GM18507 (cell line): ENCODE results near the gene JAZF1.
"Not testable (repeated sequence)": the region's sequence is repeated elsewhere in the genome, so short reads cannot be mapped to it uniquely, and the experiment has no call there.

ENCODE experiments used
- DNase-seq: peaks from one replicate; pipeline ENCODE4 v3.0.0; 2011; ENCODE audit warnings: low read depth; ENCODE audit not compliant: insufficient read length; ENCODE audit errors: extremely low spot score
- FAIRE-seq: peaks from 2 replicates; lab custom pipeline; 2011; peaks lifted over from hg19 to GRCh38; lab: Jason Lieb, UNC

The JAZF1 gene

GRCh38 chr7:28029051-28029450 lies 151.5 kb downstream of the JAZF1 start:
- DNase-seq (no peak), FAIRE-seq (no peak)

GRCh38 chr7:28028471-28028870 lies 152.1 kb downstream of the JAZF1 start:
- FAIRE-seq = no peak
- DNase-seq = no peak

GRCh38 chr7:28026237-28026636 lies 154.4 kb downstream of the JAZF1 start:
- FAIRE-seq (no peak), DNase-seq (no peak)

- no peak for FAIRE-seq
- DNase-seq = no peak
Observed at GRCh38 chr7:28024786-28025334, 155.7 kb downstream of the JAZF1 start.

GRCh38 chr7:28020302-28020940 lies 160.2 kb downstream of the JAZF1 start:
- FAIRE-seq = peak; percentile 87
- peak; percentile 42 for DNase-seq

- FAIRE-seq (no peak), DNase-seq (no peak)
Observed at GRCh38 chr7:28018856-28019465, 161.6 kb downstream of the JAZF1 start.

GRCh38 chr7:28018446-28018845 lies 162.1 kb downstream of the JAZF1 start:
- no peak for FAIRE-seq
- no peak for DNase-seq

GRCh38 chr7:28018020-28018419 lies 162.6 kb downstream of the JAZF1 start:
- no peak for DNase-seq
- no peak for FAIRE-seq

GRCh38 chr7:28017372-28017771 lies 163.2 kb downstream of the JAZF1 start:
- DNase-seq = no peak

GRCh38 chr7:28016297-28016696 lies 164.3 kb downstream of the JAZF1 start:
- FAIRE-seq = no peak
- DNase-seq = no peak

More at GRCh38 chr7:28017372-28017771, 163.2 kb downstream of the JAZF1 start:
- FAIRE-seq = no peak

- DNase-seq (no peak), FAIRE-seq (no peak)
Observed at GRCh38 chr7:28015169-28015568, 165.4 kb downstream of the JAZF1 start.

- DNase-seq, FAIRE-seq: not testable (repeated sequence)
Observed at GRCh38 chr7:28014340-28014739, 166.3 kb downstream of the JAZF1 start.

GRCh38 chr7:28013441-28013840 lies 167.2 kb downstream of the JAZF1 start:
- DNase-seq = no peak
- no peak for FAIRE-seq

- DNase-seq = no peak
- FAIRE-seq = no peak
Observed at GRCh38 chr7:28013019-28013418, 167.6 kb downstream of the JAZF1 start.

GRCh38 chr7:28008911-28009310 lies 171.7 kb downstream of the JAZF1 start:
- FAIRE-seq (no peak), DNase-seq (no peak)

- DNase-seq (no peak), FAIRE-seq (no peak)
Observed at GRCh38 chr7:28008171-28008570, 172.4 kb downstream of the JAZF1 start.

GRCh38 chr7:28006491-28006890 lies 174.1 kb downstream of the JAZF1 start:
- FAIRE-seq (no peak), DNase-seq (no peak)

GRCh38 chr7:28005847-28006231 lies 174.8 kb downstream of the JAZF1 start:
- no peak for FAIRE-seq
- no peak for DNase-seq

- no peak for DNase-seq
- no peak for FAIRE-seq
Observed at GRCh38 chr7:28005075-28005846, 175.3 kb downstream of the JAZF1 start.

- FAIRE-seq (no peak), DNase-seq (no peak)
Observed at GRCh38 chr7:28003408-28003807, 177.2 kb downstream of the JAZF1 start.
